T-helper 2 cell (primary cell): ENCODE data around the gene CCDC81.
A peak's percentile ranks its signal among the peaks of the same experiment; 100 is the strongest.
"Not testable (repeated sequence)": the region's sequence is repeated elsewhere in the genome, so short reads cannot be mapped to it uniquely, and the experiment has no call there.

Source experiments
- DNase-seq, 5 experiments: peaks; one replicate each; pipeline versions ENCODE4 v3.0.0 to v3.0.0-alpha.2; 2012 to 2022

CCDC81 gene

DNA sequence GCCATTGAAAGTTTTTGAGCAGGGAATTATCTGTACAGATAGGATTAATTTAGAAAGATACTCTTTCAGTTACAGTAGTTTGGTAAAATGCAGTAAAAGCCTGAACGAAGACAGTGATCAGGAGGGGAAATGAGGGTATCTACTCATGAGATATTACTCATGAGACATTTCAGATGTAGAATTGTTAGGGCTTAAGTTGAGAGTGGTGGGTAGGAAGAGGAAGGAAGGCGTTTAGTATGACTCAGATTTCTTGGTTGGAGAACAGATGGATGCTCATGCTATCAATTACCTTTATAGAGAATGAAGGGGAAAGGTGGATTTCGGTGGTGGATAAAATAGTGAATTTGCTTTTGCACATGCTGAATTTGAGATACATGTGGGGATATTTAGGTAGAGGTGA, 15.8 kb downstream of the CCDC81 start:
- no peak for DNase-seq

- DNase-seq = no peak
Measured at GRCh38 chr11:86395061-86395551, 20.4 kb downstream of the CCDC81 start.

GRCh38 chr11:86396396-86396795, 21.7 kb downstream of the CCDC81 start:
- no peak for DNase-seq

GRCh38 chr11:86397351-86397750, 22.7 kb downstream of the CCDC81 start:
- no peak for DNase-seq

GRCh38 chr11:86398106-86398505, 23.4 kb downstream of the CCDC81 start:
- DNase-seq = peak in 1 of 5 experiments; percentile 58

- no peak for DNase-seq
Measured at GRCh38 chr11:86403458-86403857, 28.8 kb downstream of the CCDC81 start.

DNA sequence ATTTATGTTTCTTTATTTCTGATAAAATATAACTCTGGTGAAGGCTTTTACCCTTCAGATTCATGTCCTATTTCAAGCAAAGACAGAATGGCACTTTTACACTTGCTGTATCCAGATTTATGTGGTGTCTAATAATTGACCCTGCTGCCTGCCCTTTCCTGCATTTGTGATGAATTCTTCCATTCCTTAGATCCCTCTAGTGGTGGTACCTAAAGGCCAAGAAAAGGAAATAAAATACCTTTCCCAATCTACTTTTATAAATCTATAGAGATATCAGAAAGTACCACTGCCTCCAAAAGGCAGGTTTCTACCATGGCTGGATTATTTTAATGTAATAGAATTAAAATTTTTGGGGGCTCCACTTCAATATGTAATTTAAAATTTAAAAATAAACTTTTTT, 34.2 kb downstream of the CCDC81 start:
- no peak for DNase-seq

GRCh38 chr11:86414032-86414431, 39.3 kb downstream of the CCDC81 start:
- DNase-seq = no peak

DNA sequence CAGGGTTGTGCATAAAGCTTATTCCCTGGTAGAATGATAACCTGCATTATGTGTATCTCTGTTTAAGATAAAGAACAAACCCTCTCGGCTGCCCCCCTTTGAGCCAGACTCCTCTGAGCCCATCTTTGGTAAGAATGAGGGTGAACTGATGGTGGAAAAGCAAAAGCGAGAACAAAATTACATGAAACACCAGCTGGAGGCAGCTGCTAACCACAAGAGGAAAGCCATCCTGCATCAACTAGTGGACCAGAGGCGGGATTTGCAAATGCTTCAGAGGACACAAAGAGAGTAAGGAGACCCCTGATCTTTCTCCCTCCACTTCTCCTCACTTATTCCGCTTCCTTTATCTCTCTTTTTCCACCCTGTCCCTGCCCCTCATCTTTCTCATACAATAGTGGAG, 40.3 kb downstream of the CCDC81 start:
- no peak for DNase-seq

GRCh38 chr11:86416494-86416893, 41.8 kb downstream of the CCDC81 start:
- DNase-seq = no peak

DNA sequence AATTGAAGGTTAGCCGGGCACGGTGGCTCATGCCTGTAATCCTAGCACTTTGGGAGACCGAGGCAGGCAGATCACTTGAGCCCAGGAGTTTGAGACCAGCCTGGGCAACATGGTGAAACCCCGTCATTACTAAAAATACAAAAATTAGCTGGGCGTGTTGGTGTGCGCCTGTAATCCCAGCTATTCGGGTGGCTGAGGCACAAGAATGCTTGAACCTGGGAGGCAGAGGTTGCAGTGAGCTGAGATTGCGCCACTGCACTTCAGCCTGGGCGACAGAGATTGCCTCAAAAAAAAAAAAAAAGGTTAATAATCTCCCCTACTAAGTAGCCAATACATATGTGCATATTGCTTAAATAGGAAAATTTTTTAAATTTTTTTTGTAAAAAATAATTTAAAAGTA, 42.3 kb downstream of the CCDC81 start:
- not testable (repeated sequence) for DNase-seq

DNA sequence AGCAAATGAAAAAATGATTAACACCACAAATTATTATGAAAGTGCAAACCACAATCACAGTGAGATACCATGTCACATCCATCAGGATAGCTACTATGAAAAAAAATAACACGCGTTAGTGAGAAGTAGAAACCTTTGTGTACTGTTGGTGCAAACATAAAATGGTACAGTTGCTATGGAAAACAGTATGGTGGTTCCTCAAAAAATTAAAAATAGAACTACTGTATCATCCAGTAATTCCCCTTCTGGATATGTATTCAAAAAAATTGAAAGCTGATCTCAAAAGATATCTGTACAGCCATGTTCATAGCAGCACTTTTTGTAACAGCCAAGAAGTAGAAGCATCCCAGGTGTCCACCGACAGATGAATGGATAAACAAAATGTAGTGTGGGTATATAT, 43.4 kb downstream of the CCDC81 start:
- no peak for DNase-seq

DNA sequence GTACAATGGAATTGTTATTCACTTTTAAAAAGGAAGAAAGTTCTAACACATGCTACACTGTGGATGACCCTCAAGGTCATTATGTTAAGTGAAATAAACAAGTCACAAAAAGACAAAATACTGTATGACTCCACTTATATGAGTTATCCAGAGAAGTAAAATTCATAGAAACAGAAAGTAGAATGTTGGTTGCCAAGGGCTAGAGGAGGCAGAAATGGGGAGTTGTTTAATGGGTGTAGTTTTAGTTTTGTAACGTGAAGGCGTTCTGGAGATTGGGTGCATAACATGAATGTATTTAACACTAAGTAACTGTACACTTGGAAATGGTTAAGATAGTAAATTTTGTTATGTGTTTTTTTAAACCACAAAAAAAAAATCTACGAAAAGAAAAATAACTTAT, 43.8 kb downstream of the CCDC81 start:
- peak in 1 of 5 experiments; percentile 7 for DNase-seq

- DNase-seq = peak in 1 of 5 experiments; percentile 68
Measured at GRCh38 chr11:86418917-86419316, 44.2 kb downstream of the CCDC81 start.

DNA sequence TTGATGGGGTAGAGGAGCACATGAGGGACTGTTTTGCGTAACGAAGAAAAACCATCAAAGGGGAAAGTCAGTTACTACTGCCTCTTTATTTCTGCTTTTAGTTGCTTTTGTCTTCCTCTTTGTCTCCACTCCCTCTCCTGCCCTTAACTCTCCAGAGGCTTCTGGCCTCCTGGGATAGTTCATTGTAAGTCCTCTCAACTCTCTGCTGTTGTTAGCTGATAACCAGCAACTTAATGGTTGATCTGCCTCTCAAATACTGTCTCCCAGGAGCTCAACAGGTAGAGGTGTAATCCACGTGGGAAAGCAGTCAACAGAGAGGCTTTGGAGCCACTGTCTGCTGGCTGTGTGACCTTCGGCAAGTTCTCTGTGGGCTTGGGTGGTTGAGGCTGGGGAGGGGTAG, 47.3 kb downstream of the CCDC81 start:
- DNase-seq = no peak

GRCh38 chr11:86422371-86422770, 47.7 kb downstream of the CCDC81 start:
- DNase-seq = no peak

DNA sequence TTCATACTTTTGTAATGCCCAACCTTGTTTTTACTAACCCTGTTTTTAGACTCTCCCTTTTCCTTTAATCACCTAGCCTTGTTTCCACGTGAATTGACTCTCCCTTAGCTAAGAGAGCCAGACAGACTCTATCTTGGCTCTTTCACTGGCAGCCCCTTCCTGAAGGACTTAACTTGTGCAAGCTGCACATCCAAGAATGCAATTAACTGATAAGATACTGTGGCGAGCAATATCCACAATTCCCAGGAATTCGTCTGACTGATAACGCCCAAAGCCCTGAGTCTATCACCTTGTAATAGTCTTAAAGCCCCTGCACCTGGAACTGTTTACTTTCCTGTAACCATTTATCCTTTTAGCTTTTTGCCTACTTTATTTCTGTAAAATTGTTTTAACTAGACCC, 48.8 kb downstream of the CCDC81 start:
- not testable (repeated sequence) for DNase-seq

GRCh38 chr11:86427441-86427840, 52.8 kb downstream of the CCDC81 start:
- DNase-seq = no peak

- DNase-seq = peak in 1 of 5 experiments; percentile 27
Measured at GRCh38 chr11:86431258-86431657, 56.6 kb downstream of the CCDC81 start.

DNA sequence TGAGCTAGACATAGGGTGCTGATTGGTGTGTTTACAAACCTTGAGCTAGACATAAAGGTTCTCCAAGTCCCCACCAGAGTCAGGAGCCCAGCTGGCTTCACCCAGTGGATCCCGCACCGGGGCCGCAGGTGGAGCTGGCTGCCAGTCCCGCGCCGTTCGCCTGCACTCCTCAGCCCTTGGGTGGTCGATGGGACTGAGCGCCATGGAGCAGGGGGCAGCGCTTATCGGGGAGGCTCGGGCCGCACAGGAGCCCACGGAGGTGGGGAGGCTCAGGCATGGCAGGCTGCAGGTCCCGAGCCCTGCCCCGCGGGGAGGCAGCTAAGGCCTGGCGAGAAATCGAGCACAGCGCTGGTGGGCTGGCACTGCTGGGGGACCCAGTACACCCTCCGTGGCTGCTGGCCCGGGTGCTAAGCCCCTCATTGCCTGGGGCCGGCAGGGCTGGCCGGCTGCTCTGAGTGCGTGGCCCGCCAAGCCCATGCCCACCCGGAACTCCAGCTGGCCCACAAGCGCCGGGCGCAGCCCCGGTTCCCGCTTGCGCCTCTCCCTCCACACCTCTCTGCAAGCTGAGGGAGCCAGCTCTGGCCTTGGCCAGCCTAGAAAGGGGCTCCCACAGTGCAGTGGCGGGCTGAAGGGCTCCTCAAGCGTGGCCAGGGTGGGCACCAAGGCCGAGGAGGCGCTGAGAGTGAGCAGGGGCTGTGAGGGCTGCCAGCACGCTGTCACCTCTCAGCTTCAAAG, 58.8 kb downstream of the CCDC81 start:
- DNase-seq = not testable (repeated sequence)

DNA sequence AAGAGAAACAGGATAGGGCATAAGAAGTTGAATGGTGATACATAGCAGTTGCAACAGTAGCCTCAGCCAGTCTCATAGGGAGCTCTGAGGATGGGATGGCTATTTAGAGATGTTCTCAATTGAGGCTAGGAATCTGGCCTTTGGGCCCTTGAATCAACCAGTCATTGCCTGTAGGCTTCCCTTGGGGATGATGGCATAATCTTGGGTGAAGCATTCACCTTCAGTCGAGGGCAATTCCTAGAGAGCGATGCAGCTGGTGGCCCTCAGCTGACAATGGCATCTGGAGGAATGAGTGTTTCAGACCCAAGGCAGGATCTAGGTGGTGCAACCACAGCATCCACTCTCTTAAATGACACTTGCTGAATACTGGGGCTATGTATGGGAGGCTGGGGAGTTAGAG, 61.0 kb downstream of the CCDC81 start:
- DNase-seq = no peak

GRCh38 chr11:86438685-86439084, 64.0 kb downstream of the CCDC81 start:
- no peak for DNase-seq

DNA sequence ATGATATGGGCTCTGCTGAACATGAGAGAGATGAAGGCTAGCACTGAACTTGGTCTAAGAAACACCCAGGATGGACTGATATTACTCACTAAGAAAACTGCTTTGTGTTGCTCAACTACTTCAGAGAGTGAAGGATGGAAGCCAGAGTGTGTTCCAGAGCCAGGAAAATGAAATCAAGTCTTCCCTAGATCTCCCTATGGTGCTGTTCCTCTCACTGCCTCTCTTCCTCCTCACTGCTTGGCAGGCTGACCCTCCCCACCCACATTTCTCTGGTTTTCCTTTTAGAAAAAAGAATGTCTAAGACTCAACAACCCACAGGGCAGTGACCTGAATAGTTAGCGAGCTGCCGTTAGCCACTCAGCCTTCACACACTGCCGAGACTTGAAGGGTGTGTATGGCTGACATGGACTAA, 65.6 kb downstream of the CCDC81 start:
- no peak for DNase-seq

- DNase-seq = no peak
Measured at GRCh38 chr11:86440843-86441242, 66.2 kb downstream of the CCDC81 start.

- DNase-seq = no peak
Measured at GRCh38 chr11:86442420-86442819, 67.7 kb downstream of the CCDC81 start.
